ENCODE results near the gene ERBB4.

ERBB4 gene

GRCh38 chr2:211454679-211455078, 1083.9 kb downstream of the ERBB4 start:
- Mint-ChIP-seq H3K27me3 (no peaks in the 10 kb centered on the region), H3K36me3 (no peaks in the 10 kb centered on the region), H3K4me3 (no peak overlapping the region), H3K4me1 (no peaks in the 10 kb centered on the region), H3K27ac (no peak overlapping the region), H3K9me3 (no peaks in the 10 kb centered on the region)
- CTCF ChIA-PET: interaction anchor here (1.0 to 2.2 kb wide), 7 partner anchors 8 to 1113 kb away, joined by 3 to 8 read pairs (median 4); no protein-coding TSS in a partner anchor
- DNase-seq: no peak

- Mint-ChIP-seq H3K27me3 (no peaks in the 10 kb centered on the region), H3K4me1 (no peaks in the 10 kb centered on the region), H3K4me3 (no peak overlapping the region), H3K36me3 (no peaks in the 10 kb centered on the region), H3K27ac (no peak overlapping the region), H3K9me3 (no peaks in the 10 kb centered on the region)
- DNase-seq: no peak
- CTCF ChIA-PET: interaction anchor here (1.0 to 2.2 kb wide), 3 partner anchors 10 to 51 kb away, joined by 3 to 5 read pairs (median 4); no protein-coding TSS in a partner anchor
Observed at GRCh38 chr2:211453311-211453887, 1085.2 kb downstream of the ERBB4 start.

- H3K9me3 Mint-ChIP-seq: no peaks in the 10 kb centered on the region
- H3K27ac Mint-ChIP-seq: no peak overlapping the region
- no peak overlapping the region for H3K4me3 Mint-ChIP-seq
- H3K36me3 Mint-ChIP-seq: no peaks in the 10 kb centered on the region
- no peak for DNase-seq
- no peaks in the 10 kb centered on the region for H3K27me3 Mint-ChIP-seq
- no peaks in the 10 kb centered on the region for H3K4me1 Mint-ChIP-seq
- CTCF ChIA-PET: no interaction called here
Observed at GRCh38 chr2:211451642-211452041, 1087.0 kb downstream of the ERBB4 start.

- no peak overlapping the region for H3K27ac Mint-ChIP-seq
- CTCF ChIA-PET: no interaction called here
Observed at GRCh38 chr2:211449819-211450218, 1088.8 kb downstream of the ERBB4 start.

GRCh38 chr2:211447548-211447947, 1091.1 kb downstream of the ERBB4 start:
- Mint-ChIP-seq H3K27ac (no peak overlapping the region), H3K4me1 (no peaks in the 10 kb centered on the region), H3K36me3 (no peaks in the 10 kb centered on the region), H3K9me3 (no peaks in the 10 kb centered on the region), H3K27me3 (no peaks in the 10 kb centered on the region), H3K4me3 (no peak overlapping the region)
- DNase-seq: no peak
- CTCF ChIA-PET: no interaction called here

More at GRCh38 chr2:211449819-211450218, 1088.8 kb downstream of the ERBB4 start:
- Mint-ChIP-seq H3K4me1 (no peaks in the 10 kb centered on the region), H3K9me3 (no peaks in the 10 kb centered on the region), H3K4me3 (no peak overlapping the region), H3K36me3 (no peaks in the 10 kb centered on the region), H3K27me3 (no peaks in the 10 kb centered on the region)
- DNase-seq: no peak

- H3K36me3 Mint-ChIP-seq: no peaks in the 10 kb centered on the region
- H3K9me3 Mint-ChIP-seq: no peaks in the 10 kb centered on the region
- no peak overlapping the region for H3K4me3 Mint-ChIP-seq
- no peak overlapping the region for H3K27ac Mint-ChIP-seq
- no peaks in the 10 kb centered on the region for H3K27me3 Mint-ChIP-seq
- CTCF ChIA-PET: interaction anchor here (0.5 to 1.2 kb wide), 3 partner anchors 11 to 251 kb away, joined by 3 read pairs; no protein-coding TSS in a partner anchor
- DNase-seq: no peak
- H3K4me1 Mint-ChIP-seq: no peaks in the 10 kb centered on the region
Observed at GRCh38 chr2:211440107-211440506, 1098.5 kb downstream of the ERBB4 start.

GRCh38 chr2:211439011-211439410, 1099.6 kb downstream of the ERBB4 start:
- H3K4me3 Mint-ChIP-seq: no peak overlapping the region
- H3K27ac Mint-ChIP-seq: no peak overlapping the region
- no peaks in the 10 kb centered on the region for H3K9me3 Mint-ChIP-seq
- H3K36me3 Mint-ChIP-seq: no peaks in the 10 kb centered on the region
- H3K27me3 Mint-ChIP-seq: no peaks in the 10 kb centered on the region
- CTCF ChIA-PET: interaction anchor here (0.6 kb wide), 1 partner anchor 861 kb away, joined by 3 read pairs; no protein-coding TSS in a partner anchor
- no peak for DNase-seq
- H3K4me1 Mint-ChIP-seq: no peaks in the 10 kb centered on the region

GRCh38 chr2:211437396-211437795, 1101.2 kb downstream of the ERBB4 start:
- H3K4me1 Mint-ChIP-seq: no peaks in the 10 kb centered on the region
- H3K27ac Mint-ChIP-seq: no peak overlapping the region
- CTCF ChIA-PET: interaction anchor here (0.6 kb wide), 1 partner anchor 18 kb away, joined by 3 read pairs; no protein-coding TSS in a partner anchor
- DNase-seq: no peak
- no peak overlapping the region for H3K4me3 Mint-ChIP-seq
- no peaks in the 10 kb centered on the region for H3K9me3 Mint-ChIP-seq
- H3K27me3 Mint-ChIP-seq: no peaks in the 10 kb centered on the region
- H3K36me3 Mint-ChIP-seq: no peaks in the 10 kb centered on the region

GRCh38 chr2:211436182-211436581, 1102.4 kb downstream of the ERBB4 start:
- Mint-ChIP-seq H3K4me3 (no peak overlapping the region), H3K4me1 (no peaks in the 10 kb centered on the region), H3K27ac (no peak overlapping the region), H3K27me3 (no peaks in the 10 kb centered on the region), H3K36me3 (no peaks in the 10 kb centered on the region), H3K9me3 (no peaks in the 10 kb centered on the region)
- no peak for DNase-seq
- CTCF ChIA-PET: no interaction called here

GRCh38 chr2:211435331-211435730, 1103.3 kb downstream of the ERBB4 start:
- Mint-ChIP-seq H3K27me3 (no peaks in the 10 kb centered on the region), H3K27ac (no peak overlapping the region), H3K4me1 (no peaks in the 10 kb centered on the region), H3K4me3 (no peak overlapping the region), H3K9me3 (no peaks in the 10 kb centered on the region), H3K36me3 (no peaks in the 10 kb centered on the region)
- CTCF ChIA-PET: no interaction called here
- DNase-seq: no peak

- no peak overlapping the region for H3K27ac Mint-ChIP-seq
- CTCF ChIA-PET: no interaction called here
- no peaks in the 10 kb centered on the region for H3K36me3 Mint-ChIP-seq
- no peaks in the 10 kb centered on the region for H3K4me1 Mint-ChIP-seq
- H3K27me3 Mint-ChIP-seq: no peaks in the 10 kb centered on the region
- no peak overlapping the region for H3K4me3 Mint-ChIP-seq
- no peaks in the 10 kb centered on the region for H3K9me3 Mint-ChIP-seq
- no peak for DNase-seq
Observed at GRCh38 chr2:211434773-211435172, 1103.8 kb downstream of the ERBB4 start.

GRCh38 chr2:211429256-211429920, 1109.2 kb downstream of the ERBB4 start:
- no peak overlapping the region for H3K4me3 Mint-ChIP-seq
- DNase-seq: no peak
- CTCF ChIA-PET: interaction anchor here (1.0 kb wide), 1 partner anchor 11 kb away, joined by 3 read pairs; no protein-coding TSS in a partner anchor

GRCh38 chr2:211426240-211426639, 1112.4 kb downstream of the ERBB4 start:
- CTCF ChIA-PET: no interaction called here

More at GRCh38 chr2:211429256-211429920, 1109.2 kb downstream of the ERBB4 start:
- Mint-ChIP-seq H3K9me3 (no peaks in the 10 kb centered on the region), H3K36me3 (no peaks in the 10 kb centered on the region), H3K27ac (no peak overlapping the region), H3K4me1 (no peaks in the 10 kb centered on the region), H3K27me3 (no peaks in the 10 kb centered on the region)

GRCh38 chr2:211423018-211423417, 1115.6 kb downstream of the ERBB4 start:
- no peak overlapping the region for H3K4me3 Mint-ChIP-seq
- CTCF ChIA-PET: no interaction called here
- no peaks in the 10 kb centered on the region for H3K4me1 Mint-ChIP-seq
- no peaks in the 10 kb centered on the region for H3K27me3 Mint-ChIP-seq
- H3K9me3 Mint-ChIP-seq: no peaks in the 10 kb centered on the region
- no peak overlapping the region for H3K27ac Mint-ChIP-seq
- H3K36me3 Mint-ChIP-seq: no peaks in the 10 kb centered on the region
- DNase-seq: no peak

More at GRCh38 chr2:211426240-211426639, 1112.4 kb downstream of the ERBB4 start:
- H3K9me3 Mint-ChIP-seq: no peaks in the 10 kb centered on the region
- DNase-seq: no peak
- H3K27ac Mint-ChIP-seq: no peak overlapping the region
- H3K27me3 Mint-ChIP-seq: no peaks in the 10 kb centered on the region
- H3K36me3 Mint-ChIP-seq: no peaks in the 10 kb centered on the region
- no peak overlapping the region for H3K4me3 Mint-ChIP-seq
- H3K4me1 Mint-ChIP-seq: no peaks in the 10 kb centered on the region

GRCh38 chr2:211417544-211417943, 1121.1 kb downstream of the ERBB4 start:
- Mint-ChIP-seq H3K36me3 (no peaks in the 10 kb centered on the region), H3K27me3 (no peaks in the 10 kb centered on the region), H3K9me3 (peaks cover 5% of the 10 kb centered on the region), H3K4me3 (no peak overlapping the region), H3K4me1 (no peaks in the 10 kb centered on the region), H3K27ac (no peak overlapping the region)
- CTCF ChIA-PET: no interaction called here
- DNase-seq: no peak

Measured in activated naive CD4-positive, alpha-beta T cell treated with anti-CD3 and anti-CD28 coated beads, Interleukin-2, amount 10 ng/mL, durations not matched to agents 7 days and 5 days (primary cell).